ENCODE results near the gene MTFMT.

The MTFMT gene

DNA sequence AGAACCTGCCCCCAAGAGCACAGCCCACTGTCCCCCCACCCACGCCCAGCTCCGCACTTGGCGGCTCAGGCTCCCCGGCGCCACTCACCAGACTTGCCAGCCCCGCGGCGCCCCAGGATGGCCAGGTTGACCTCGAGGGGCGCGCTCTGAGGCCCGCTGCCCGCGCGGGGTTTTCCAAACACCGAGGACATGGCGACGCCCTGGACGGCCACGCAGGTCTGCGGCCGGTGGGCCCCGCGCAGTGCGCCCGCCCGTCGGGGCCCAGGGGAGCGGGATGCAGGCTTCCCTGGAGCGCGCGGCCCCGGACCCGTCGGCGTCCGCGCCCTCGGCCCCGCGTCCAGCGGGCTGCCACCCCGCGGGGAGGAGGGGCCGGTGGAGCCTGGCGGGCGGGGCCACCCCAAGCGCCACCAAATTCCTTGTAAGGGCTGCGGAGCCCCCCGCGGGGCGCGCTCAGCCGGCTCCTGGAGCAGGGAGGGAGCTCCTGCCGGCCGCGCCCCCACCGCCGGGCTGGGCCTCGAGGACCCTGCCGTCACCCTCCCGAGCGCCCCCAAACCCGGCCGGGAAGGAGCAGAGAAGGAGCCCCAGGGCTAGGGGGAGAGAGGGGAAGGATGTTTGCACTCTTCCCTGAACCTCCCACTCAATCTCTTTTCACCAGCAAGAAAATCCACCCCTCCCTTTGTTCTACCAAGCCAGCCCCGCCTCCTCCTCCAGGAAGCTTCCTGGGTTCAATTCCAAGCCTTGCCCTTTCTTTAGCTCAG is 38.4 kb upstream of the MTFMT start, which contains the start of gene RASL12:
TSS of gene RASL12 (minus strand) at position 347 of the 758 bp plus-strand sequence. CDS start at position 191, 156 bp downstream.
- ChIA-PET POLR2A (ENCODE audit: low non-redundant PET) (no interaction called here), CTCF (interaction anchor here (1.0 kb wide), 1 partner anchor 17 kb away, joined by 3 read pairs; no protein-coding TSS in a partner anchor)
- TF ChIP-seq, protein P1, sequence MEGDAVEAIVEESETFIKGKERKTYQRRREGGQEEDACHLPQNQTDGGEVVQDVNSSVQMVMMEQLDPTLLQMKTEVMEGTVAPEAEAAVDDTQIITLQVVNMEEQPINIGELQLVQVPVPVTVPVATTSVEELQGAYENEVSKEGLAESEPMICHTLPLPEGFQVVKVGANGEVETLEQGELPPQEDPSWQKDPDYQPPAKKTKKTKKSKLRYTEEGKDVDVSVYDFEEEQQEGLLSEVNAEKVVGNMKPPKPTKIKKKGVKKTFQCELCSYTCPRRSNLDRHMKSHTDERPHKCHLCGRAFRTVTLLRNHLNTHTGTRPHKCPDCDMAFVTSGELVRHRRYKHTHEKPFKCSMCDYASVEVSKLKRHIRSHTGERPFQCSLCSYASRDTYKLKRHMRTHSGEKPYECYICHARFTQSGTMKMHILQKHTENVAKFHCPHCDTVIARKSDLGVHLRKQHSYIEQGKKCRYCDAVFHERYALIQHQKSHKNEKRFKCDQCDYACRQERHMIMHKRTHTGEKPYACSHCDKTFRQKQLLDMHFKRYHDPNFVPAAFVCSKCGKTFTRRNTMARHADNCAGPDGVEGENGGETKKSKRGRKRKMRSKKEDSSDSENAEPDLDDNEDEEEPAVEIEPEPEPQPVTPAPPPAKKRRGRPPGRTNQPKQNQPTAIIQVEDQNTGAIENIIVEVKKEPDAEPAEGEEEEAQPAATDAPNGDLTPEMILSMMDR (conservative IDR thresholded peaks at IDR 0.05; ENCODE audit: low read depth), result no peak
- DNase-seq (ENCODE audit: low spot score), result no peak
- H3K27ac ChIP-seq, result no peak within 1 kb of the TSS

GRCh38 chr15:65067317-65067644 is 37.8 kb upstream of the MTFMT start:
- TF ChIP-seq, protein P1 (conservative IDR thresholded peaks at IDR 0.05; ENCODE audit: low read depth), result no peak
- DNase-seq (ENCODE audit: low spot score), result no peak
- no peak overlapping the region for H3K27ac ChIP-seq
- ChIA-PET POLR2A (ENCODE audit: low non-redundant PET) (no interaction called here), CTCF (no interaction called here)

DNA sequence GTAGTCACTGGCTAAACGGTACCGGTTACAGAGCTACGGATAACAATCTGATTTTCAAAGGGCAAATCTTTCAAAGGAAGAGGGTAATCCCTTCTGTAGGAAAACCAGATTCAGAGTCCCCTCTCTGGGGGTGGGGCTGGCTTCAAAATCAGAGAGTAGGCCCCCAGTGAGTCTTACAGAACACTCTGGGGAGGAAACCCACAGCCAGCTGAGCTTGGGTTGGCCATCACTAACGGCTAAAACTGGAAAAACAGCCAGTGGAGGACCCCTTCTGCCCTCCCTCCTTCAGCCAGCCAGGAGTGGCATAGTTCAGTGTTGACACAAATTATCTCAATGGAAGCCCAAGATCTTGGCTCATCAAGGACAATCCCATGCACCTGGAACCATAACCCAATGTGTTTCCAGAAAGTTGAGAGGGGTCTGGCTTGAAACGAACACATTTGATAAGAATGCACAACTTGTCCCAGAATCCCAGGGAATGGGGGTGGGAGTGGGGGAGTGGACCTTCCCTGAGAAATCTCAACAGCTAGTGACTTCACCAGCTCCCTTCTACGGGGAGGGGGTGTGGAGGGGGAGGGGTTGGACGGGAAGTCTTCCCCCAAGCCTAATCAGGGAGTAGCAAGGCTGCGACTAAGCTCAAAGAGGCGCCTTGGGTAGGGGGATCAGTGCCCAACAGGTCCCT is 37.3 kb upstream of the MTFMT start:
- POLR2A ChIA-PET (ENCODE audit: low non-redundant PET), result interaction anchor here (0.6 kb wide), 2 partner anchors 318 to 1134 kb away, joined by 3 to 4 read pairs; no protein-coding TSS in a partner anchor

GRCh38 chr15:65066001-65066634 is 36.7 kb upstream of the MTFMT start:
- H3K27ac ChIP-seq, result no peak overlapping the region
- POLR2A ChIA-PET (ENCODE audit: low non-redundant PET), result no interaction called here
- TF ChIP-seq, protein P1 (conservative IDR thresholded peaks at IDR 0.05; ENCODE audit: low read depth), result no peak
- CTCF ChIA-PET, result interaction anchor here (0.6 to 0.7 kb wide), 2 partner anchors 11 to 35 kb away, joined by 3 to 4 read pairs; no protein-coding TSS in a partner anchor
- no peak for DNase-seq (ENCODE audit: low spot score)

More for the DNA sequence above, 37.3 kb upstream of the MTFMT start:
- DNase-seq (ENCODE audit: low spot score), result no peak
- CTCF ChIA-PET, result interaction anchor here (0.7 kb wide), 1 partner anchor 34 kb away, joined by 4 read pairs; no protein-coding TSS in a partner anchor
- TF ChIP-seq, protein P1 (conservative IDR thresholded peaks at IDR 0.05; ENCODE audit: low read depth), result no peak
- no peak overlapping the region for H3K27ac ChIP-seq

DNA sequence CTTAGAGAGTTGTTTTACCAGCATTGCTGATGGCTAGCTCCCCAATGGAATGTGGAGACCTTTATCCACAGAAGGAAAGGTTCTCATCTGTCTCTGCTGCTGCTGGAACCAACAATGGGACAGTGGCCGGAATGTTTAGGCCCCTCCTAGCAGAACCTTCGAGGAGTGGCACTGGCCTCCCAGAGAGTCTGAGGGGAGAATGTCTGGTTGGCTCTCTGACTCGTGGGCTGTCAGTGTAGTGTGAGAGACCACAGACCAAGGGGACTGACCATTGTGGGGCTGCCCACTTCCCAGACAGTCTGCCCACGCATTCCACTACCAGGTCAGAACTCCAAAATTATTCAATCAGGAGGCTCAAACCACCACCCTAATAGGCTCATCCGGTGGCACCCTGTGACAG is 33.3 kb upstream of the MTFMT start:
- TF ChIP-seq, protein P1 (conservative IDR thresholded peaks at IDR 0.05; ENCODE audit: low read depth), result no peak
- POLR2A ChIA-PET (ENCODE audit: low non-redundant PET), result no interaction called here
- no peak for DNase-seq (ENCODE audit: low spot score)

DNA sequence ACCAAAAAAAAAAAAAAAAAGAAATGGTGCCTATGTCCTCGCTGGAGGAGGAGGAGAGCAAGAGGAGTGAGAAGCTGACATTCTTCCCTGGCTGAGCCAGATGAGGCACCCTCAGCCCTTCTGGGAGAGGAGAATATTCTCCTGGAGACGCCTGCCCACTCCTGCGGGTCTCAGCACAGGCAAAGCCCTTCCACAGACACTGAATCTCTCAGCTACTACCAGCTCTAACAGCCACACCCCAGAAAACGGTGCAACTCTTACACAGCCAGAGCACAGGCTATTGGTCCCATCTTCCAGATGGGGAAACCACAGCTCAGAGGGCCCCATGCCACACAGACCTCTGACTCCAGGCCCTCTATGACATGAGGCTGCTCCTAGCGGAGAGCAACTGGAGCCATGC is 32.6 kb upstream of the MTFMT start:
- H3K27ac ChIP-seq, result no peak overlapping the region
- DNase-seq (ENCODE audit: low spot score), result no peak
- TF ChIP-seq, protein P1 (conservative IDR thresholded peaks at IDR 0.05; ENCODE audit: low read depth), result no peak
- ChIA-PET CTCF (no interaction called here), POLR2A (ENCODE audit: low non-redundant PET) (no interaction called here)

More for the DNA sequence above, 33.3 kb upstream of the MTFMT start:
- no peak overlapping the region for H3K27ac ChIP-seq
- CTCF ChIA-PET, result no interaction called here
